H9 (cell line): ENCODE data around the gene ASB10. TPM values are rescaled to one million over a fixed set of nuclear protein-coding genes. Genes with fewer than 3 reads are reported as not detected.

Experiments
- DNase-seq: peaks from one replicate; pipeline ENCODE4 v3.0.0-alpha.2; 2017
- H2AFZ ChIP-seq: one replicate; pipeline ENCODE4 v1.6.1; 2013; ENCODE audit warnings: mild to moderate bottlenecking, low read length, control low read depth, moderate library complexity
- H2AK5ac ChIP-seq: 2 replicates; pipeline ENCODE4 v1.6.1; 2013; ENCODE audit warnings: low read length, control low read depth, mixed read lengths; ENCODE audit not compliant: insufficient read length
- H2BK120ac ChIP-seq: one replicate; pipeline ENCODE4 v1.6.1; 2013; ENCODE audit warnings: low read depth, mild to moderate bottlenecking, low read length, control low read depth, inconsistent platforms; ENCODE audit not compliant: poor library complexity, severe bottlenecking
- H2BK12ac ChIP-seq: 2 replicates; pipeline ENCODE4 v1.6.1; 2013; ENCODE audit warnings: low read length, control low read depth, mixed read lengths, low read depth; ENCODE audit not compliant: insufficient read length
- H2BK15ac ChIP-seq: 2 replicates; pipeline ENCODE4 v1.6.1; 2013; ENCODE audit warnings: low read depth, low read length, control low read depth
- H2BK20ac ChIP-seq: one replicate; pipeline ENCODE4 v1.6.1; 2013; ENCODE audit warnings: low read depth, mild to moderate bottlenecking, low read length, control low read depth, inconsistent platforms; ENCODE audit not compliant: poor library complexity, severe bottlenecking
- H2BK5ac ChIP-seq: 2 replicates; pipeline ENCODE4 v1.6.1; 2013; ENCODE audit warnings: low read length, control low read depth, mixed read lengths; ENCODE audit not compliant: insufficient read length
- H3K14ac ChIP-seq: 2 replicates; pipeline ENCODE4 v1.6.1; 2013; ENCODE audit warnings: low read length, control low read depth; ENCODE audit not compliant: insufficient read depth
- H3K18ac ChIP-seq: 2 replicates; pipeline ENCODE4 v1.6.1; 2013; ENCODE audit warnings: low read depth, mild to moderate bottlenecking, mixed read lengths, low read length, control low read depth; ENCODE audit not compliant: insufficient read length
- H3K23ac ChIP-seq: 2 replicates; pipeline ENCODE4 v1.6.1; 2013; ENCODE audit warnings: low read length, control low read depth, mixed read lengths, low read depth; ENCODE audit not compliant: insufficient read length
- H3K23me2 ChIP-seq: 2 replicates; pipeline ENCODE4 v1.6.1; 2013; ENCODE audit warnings: low read depth, mild to moderate bottlenecking, mixed read lengths, low read length, control low read depth; ENCODE audit not compliant: insufficient read length, poor library complexity, severe bottlenecking
- H3K27ac ChIP-seq: 2 replicates; pipeline ENCODE4 v1.5.1; 2013; ENCODE audit warnings: low read length, control low read depth, mixed read lengths, low read depth; ENCODE audit not compliant: insufficient read length
- H3K27me3 ChIP-seq: 2 replicates; pipeline ENCODE4 v1.6.1; 2013; ENCODE audit warnings: low read length, control low read depth, inconsistent platforms; ENCODE audit not compliant: insufficient read depth
- H3K4ac ChIP-seq: 2 replicates; pipeline ENCODE4 v1.6.1; 2013; ENCODE audit warnings: low read depth, mild to moderate bottlenecking, control low read depth, inconsistent platforms, low read length, moderate library complexity
- H3K4me1 ChIP-seq: 2 replicates; pipeline ENCODE4 v1.6.1; 2013; ENCODE audit warnings: low read length, control low read depth, inconsistent platforms; ENCODE audit not compliant: insufficient read depth
- H3K4me2 ChIP-seq: 2 replicates; pipeline ENCODE4 v1.6.1; 2013; ENCODE audit warnings: low read length, control low read depth, mixed read lengths; ENCODE audit not compliant: insufficient read length, insufficient read depth
- H3K56ac ChIP-seq: 2 replicates; pipeline ENCODE4 v1.6.1; 2013; ENCODE audit warnings: low read depth, mild to moderate bottlenecking, mixed read lengths, low read length, control low read depth; ENCODE audit not compliant: insufficient read length
- H3K79me1 ChIP-seq: 2 replicates; pipeline ENCODE4 v1.6.1; 2013; ENCODE audit warnings: low read depth, mild to moderate bottlenecking, moderate library complexity, low read length, control low read depth, inconsistent platforms; ENCODE audit not compliant: insufficient read depth, poor library complexity, severe bottlenecking
- H3K79me2 ChIP-seq: 2 replicates; pipeline ENCODE4 v1.6.1; 2013; ENCODE audit warnings: low read length, control low read depth, inconsistent platforms; ENCODE audit not compliant: insufficient read depth
- H3K9ac ChIP-seq: 2 replicates; pipeline ENCODE4 v1.6.1; 2013; ENCODE audit warnings: low read length, control low read depth, mixed read lengths; ENCODE audit not compliant: insufficient read length; ENCODE audit errors: extremely low read depth
- H3K9me3 ChIP-seq: one replicate; pipeline ENCODE4 v1.6.1; 2013; ENCODE audit warnings: low read depth, low read length, inconsistent platforms; ENCODE audit not compliant: control insufficient read depth
- H3T11ph ChIP-seq: one replicate; pipeline ENCODE4 v1.6.1; 2013; ENCODE audit warnings: mild to moderate bottlenecking, low read length, control low read depth, inconsistent platforms
- H4K20me1 ChIP-seq: one replicate; pipeline ENCODE4 v1.6.1; 2013; ENCODE audit not compliant: control insufficient read depth, insufficient read length, insufficient read depth
- H4K5ac ChIP-seq: 2 replicates; pipeline ENCODE4 v1.6.1; 2013; ENCODE audit warnings: low read depth, mild to moderate bottlenecking, mixed read lengths, low read length, control low read depth; ENCODE audit not compliant: insufficient read length
- H4K8ac ChIP-seq: replicated peaks from 2 replicates; pipeline ENCODE4 v1.6.1; 2013; ENCODE audit warnings: low read length, control low read depth, mixed read lengths, low read depth; ENCODE audit not compliant: insufficient read length
- H4K91ac ChIP-seq: 2 replicates; pipeline ENCODE4 v1.6.1; 2013; ENCODE audit warnings: low read depth, mild to moderate bottlenecking, moderate library complexity, mixed read lengths, low read length, control low read depth; ENCODE audit not compliant: insufficient read length
- H3K27ac Mint-ChIP-seq, 3 experiments: 2 replicates in 2 of 3; 3 replicates in 1 of 3; pipeline ENCODE4 v1.8.0; 2020 to 2021; ENCODE audit warnings: mixed read lengths in 3 of 3, mild to moderate bottlenecking in 1 of 3, moderate library complexity in 1 of 3
- H3K27me3 Mint-ChIP-seq: 2 replicates; pipeline ENCODE4 v1.8.0; 2021; ENCODE audit warnings: low read depth, mild to moderate bottlenecking, moderate library complexity, mixed read lengths
- H3K36me3 Mint-ChIP-seq, 3 experiments: 2 replicates in 2 of 3; 3 replicates in 1 of 3; pipeline ENCODE4 v1.8.0; 2020 to 2021; ENCODE audit warnings: low read depth in 3 of 3, mixed read lengths in 3 of 3; ENCODE audit not compliant: insufficient read depth in 1 of 3
- H3K4me1 Mint-ChIP-seq, 2 experiments: 2 replicates each; pipeline ENCODE4 v1.8.0; 2020; ENCODE audit warnings: mixed read lengths in 2 of 2
- H3K4me3 Mint-ChIP-seq, 2 experiments: 2 replicates in 1 of 2; 3 replicates in 1 of 2; pipeline ENCODE4 v1.8.0; 2020 to 2021; ENCODE audit warnings: mild to moderate bottlenecking in 2 of 2, mixed read lengths in 2 of 2, moderate library complexity in 1 of 2
- H3K9me3 Mint-ChIP-seq, 2 experiments: 2 replicates in 1 of 2; 3 replicates in 1 of 2; pipeline ENCODE4 v1.8.0; 2020; ENCODE audit warnings: mild to moderate bottlenecking in 2 of 2, mixed read lengths in 2 of 2, moderate library complexity in 1 of 2
- CTCF ChIP-seq: fragments of 200-600 bp; sonication (generic); conservative IDR thresholded peaks from 3 replicates; pipeline ENCODE4 v1.8.0; 2021; ENCODE audit warnings: antibody characterized with exemption, mild to moderate bottlenecking
- WGBS: extraction: QIAGEN DNeasy Blood & Tissue Kit; methylation state at CpG from one replicate; pipeline ENCODE4 v1.1.7; 2013; ENCODE audit warnings: missing lambda C conversion rate, low lambda C conversion rate, mixed read lengths; ENCODE audit not compliant: insufficient read length; ENCODE audit errors: extremely low coverage; 5-methylcytosine and 5-hydroxymethylcytosine counted together
- total RNA-seq: library from RNA; stranded (reverse); gene quantifications from 2 replicates; pipeline ENCODE4 v1.2.1, GENCODE V29; 2021

Gene ASB10
- total RNA-seq, 1 experiment from 2014 or later = not detected

- Histone ChIP-seq H2BK120ac (no peak overlapping the region), H3K79me2 (no peaks in the 10 kb centered on the region), H3K9ac (no peak overlapping the region), H3K9me3 (no peaks in the 10 kb centered on the region), H2AFZ (no peak overlapping the region), H3K79me1 (no peaks in the 10 kb centered on the region), H3K4ac (no peak overlapping the region), H3K14ac (no peak overlapping the region), H4K91ac (no peak overlapping the region), H2AK5ac (no peak overlapping the region), H3K23me2 (no peaks in the 10 kb centered on the region), H4K5ac (no peak overlapping the region), H3K56ac (no peak overlapping the region), H2BK5ac (no peak overlapping the region), H3K27ac (no peak overlapping the region), H3K4me1 (no peaks in the 10 kb centered on the region; the same call in 1 of the 2 replicates), H3K4me2 (no peak overlapping the region), H2BK15ac (no peak overlapping the region), H3K27me3 (no peaks in the 10 kb centered on the region; the same call in 1 of the 2 replicates), H4K8ac (no peak overlapping the region), H2BK20ac (no peak overlapping the region), H4K20me1 (no peaks in the 10 kb centered on the region), H2BK12ac (no peak overlapping the region), H3T11ph (no peak overlapping the region), H3K23ac (no peak overlapping the region), H3K18ac (no peak overlapping the region)
- Mint-ChIP-seq H3K36me3 (no peaks in the 10 kb centered on the region), H3K27ac (no peak overlapping the region), H3K4me3 (no peak overlapping the region), H3K9me3 (no peaks in the 10 kb centered on the region), H3K27me3 (peaks cover 12% of the 10 kb centered on the region), H3K4me1 (peaks cover 3 to 5% of the 10 kb centered on the region in 2 experiments)
- WGBS = no CpG with 5 or more reads among the region's 19 CpGs
- TF ChIP-seq CTCF = no peak
- DNase-seq = no peak
These were observed 8.8 kb upstream of the ASB10 start for GRCh38 chr7:151195616-151196450.
